ENCODE data around the gene ZFAND6. TPM values are rescaled to one million over a fixed set of nuclear protein-coding genes. Genes with fewer than 3 reads are reported as not detected.

Gene ZFAND6
- total and polyA plus RNA-seq, 10 of the 15 experiments (the other 5 are each of a cell fraction or from before 2014, with no cell fraction given): 78.9 to 179 (median 135) TPM

GRCh38 chr15:80076321-80077318 lies 17.1 kb downstream of the ZFAND6 start (continued):
- no peak for TF ChIP-seq IKZF2 (IDR thresholded peaks at IDR 0.05)

GRCh38 chr15:80081390-80081789 lies 21.9 kb downstream of the ZFAND6 start:
- FAIRE-seq (no peak), ATAC-seq (peak; percentile 81), DNase-seq (ENCODE audit: low read depth, low spot score) (no peak)
- Histone ChIP-seq H3K4me1 (ENCODE audit: control insufficient read depth, insufficient read depth, low read length) (no peaks in the 10 kb centered on the region), H2AFZ (ENCODE audit: control insufficient read depth, low read depth, low read length) (no peak overlapping the region), H3K79me2 (ENCODE audit: control insufficient read depth, insufficient read depth, low read length) (peaks cover 61% of the 10 kb centered on the region), H3K4me3 (no peak overlapping the region), H3K36me3 (ENCODE audit: control insufficient read depth in 2 of 2, insufficient read depth in 2 of 2, low read length in 1 of 2) (peaks cover 0 to 3% of the 10 kb centered on the region in 2 experiments; a peak in 1 of 4 replicates), H3K9me3 (replicated peaks; ENCODE audit: control insufficient read depth, insufficient read depth, low read length) (no peaks in the 10 kb centered on the region), H3K27ac (ENCODE audit: control insufficient read depth, insufficient read depth) (no peak overlapping the region), H3K9ac (ENCODE audit: control insufficient read depth, insufficient read depth, low read length) (no peak overlapping the region), H3K4me2 (ENCODE audit: control insufficient read depth, insufficient read depth) (no peak overlapping the region), H4K20me1 (ENCODE audit: control insufficient read depth, insufficient read depth) (no peaks in the 10 kb centered on the region), H3K27me3 (replicated peaks in 1 of 2; ENCODE audit: control insufficient read depth in 2 of 2, insufficient read depth in 2 of 2, low read length in 1 of 2) (no peaks in the 10 kb centered on the region)
- SMC1A ChIA-PET (ENCODE audit: uncharacterized antibody, unreplicated experiment): interaction anchor here (0.9 to 1.8 kb wide), 7 partner anchors 9 to 176 kb away, joined by 3 to 8 read pairs (median 5); no protein-coding TSS in a partner anchor
- POLR2A ChIA-PET: interaction anchor here (0.6 to 1.1 kb wide), 3 partner anchors 9 to 14 kb away, joined by 3 to 5 read pairs (median 4); no protein-coding TSS in a partner anchor
- WGBS (ENCODE audit: insufficient coverage, insufficient replicate concordance, low lambda C conversion rate, missing lambda C conversion rate): 27% methylated on average over 2 of the region's 2 CpGs
- TF ChIP-seq CREM (IDR thresholded peaks at IDR 0.05; ENCODE audit: low read depth): 0 out of 2 replicates have a peak, but pooled peaks have one; percentile 11
- no peak for TF ChIP-seq ESRRA (IDR thresholded peaks at IDR 0.05; ENCODE audit: low read length)
- TF ChIP-seq TCF3 (IDR thresholded peaks at IDR 0.05; ENCODE audit: borderline replicate concordance, insufficient read depth, low read depth, low read length): no peak
- no peak for TF ChIP-seq SKIL (IDR thresholded peaks at IDR 0.05; ENCODE audit: low read depth, poor library complexity, severe bottlenecking)
- TF ChIP-seq GABPA (IDR thresholded peaks at IDR 0.05; ENCODE audit: low read depth): peak; percentile 53; the same call in 1 of the 2 replicates
- no peak for TF ChIP-seq ZNF207 (IDR thresholded peaks at IDR 0.05; ENCODE audit: borderline replicate concordance)
- peak; percentile 81; the same call in 1 of the 2 replicates for TF ChIP-seq SPI1 (IDR thresholded peaks at IDR 0.05; ENCODE audit: borderline replicate concordance, insufficient read depth, low read depth, low read length)
- TF ChIP-seq USF1 (IDR thresholded peaks at IDR 0.05; ENCODE audit: borderline replicate concordance, extremely low read length, insufficient read depth, low read depth, low read length): no peak
- TF ChIP-seq ZBTB33 (IDR thresholded peaks at IDR 0.05): no peak
- CTCF ChIA-PET: interaction anchor here (0.8 to 2.4 kb wide), 5 partner anchors 9 to 92 kb away, joined by 3 to 7 read pairs (median 3); no protein-coding TSS in a partner anchor
- intact Hi-C loops (cut with micrococcal nuclease; ENCODE audit: unreplicated experiment) (no loop called here), in situ Hi-C loops (cut with MboI) (no loop called here)
- BruUV-seq (replicated peaks): no TSS peak
- RAD21 ChIA-PET (ENCODE audit: unreplicated experiment): interaction anchor here (1.0 kb wide), 2 partner anchors 20 to 22 kb away, joined by 3 read pairs; partner anchors contain the start of gene ZFAND6

Data from GM12878 (cell line).